HCT116 (cell line): ENCODE data around the gene ANKRD44. TPM values are rescaled to one million over a fixed set of nuclear protein-coding genes. Genes with fewer than 3 reads are reported as not detected.

Experiments
- ATAC-seq: fragments of 200-7000 bp; cut with Tn5 transposase; 2 replicates; pipeline ENCODE4 v1.9.1; 2020; ENCODE audit warnings: mild to moderate bottlenecking, moderate library complexity
- BruUV-seq: library from RNA; stranded (reverse); fragments of 400-500 nt; replicated peaks from 2 replicates; lab custom pipeline; 2021; lab: Mats Ljungman, UMichigan
- CTCF ChIA-PET: fragments of 300-600 bp; sonication (Branson Sonifier 250); formaldehyde crosslinking; loops from one replicate; lab custom pipeline; 2021; ENCODE audit warnings: antibody characterized with exemption; lab: Charles Lee
- POLR2A ChIA-PET: fragments of 300-600, 350-600 bp; sonication (Branson Sonifier 250); formaldehyde crosslinking; loops from one replicate; lab custom pipeline; 2021; ENCODE audit warnings: antibody characterized with exemption; lab: Charles Lee
- RAD21 ChIA-PET, 2 experiments: fragments of 300-600 bp; sonication (Branson Sonifier 250); formaldehyde crosslinking; loops; one replicate each; lab custom pipeline; 2023; ENCODE audit warnings: low total read pairs in 2 of 2; ENCODE audit not compliant: uncharacterized antibody in 2 of 2, unreplicated experiment in 2 of 2, low non-redundant PET in 1 of 2; lab: Charles Lee
- DNase-seq: peaks from one replicate; pipeline ENCODE4 v3.0.0-alpha.2; 2010; ENCODE audit warnings: low read depth, low spot score
- H2AFZ ChIP-seq: fragments of 200-600 bp; shearing (Covaris generic), sonication (generic); 2 replicates; pipeline ENCODE4 v1.6.1; 2017; ENCODE audit warnings: low read depth, mixed run types, mixed read lengths, antibody characterized with exemption, low read length; ENCODE audit not compliant: poor library complexity, severe bottlenecking
- H3K27ac ChIP-seq: 2 replicates; pipeline ENCODE4 v1.5.1; 2012; ENCODE audit warnings: low read depth, low read length
- H3K27me3 ChIP-seq: fragments of 200-600 bp; sonication (generic); 2 replicates; pipeline ENCODE4 v1.6.1; 2016; ENCODE audit warnings: mixed run types, low read length, mixed read lengths; ENCODE audit not compliant: insufficient read depth
- H3K36me3 ChIP-seq, 2 experiments: fragments of 200-500 bp in 1 of 2; fragments of 200-600 bp in 1 of 2; sonication (Bioruptor generic) in 1 of 2; sonication (generic) in 1 of 2; 2 replicates each; pipeline versions ENCODE4 v1.5.1 to v1.6.1; 2014 to 2016; ENCODE audit warnings: low read length in 2 of 2, inconsistent platforms in 1 of 2, mixed read lengths in 1 of 2, mixed run types in 1 of 2; ENCODE audit not compliant: insufficient read depth in 2 of 2, control insufficient read depth in 1 of 2
- H3K4me1 ChIP-seq, 2 experiments: fragments of 200-600 bp in 1 of 2; sonication (generic) in 1 of 2; 2 replicates each; pipeline versions ENCODE4 v1.5.1 to v1.6.1; 2012 to 2017; ENCODE audit warnings: low read length in 2 of 2, inconsistent platforms in 1 of 2, mild to moderate bottlenecking in 1 of 2, mixed read lengths in 1 of 2, mixed run types in 1 of 2, moderate library complexity in 1 of 2; ENCODE audit not compliant: insufficient read depth in 2 of 2, control insufficient read depth in 1 of 2
- H3K4me2 ChIP-seq: fragments of 200-600 bp; sonication (generic); 2 replicates; pipeline ENCODE4 v1.6.1; 2017; ENCODE audit warnings: mixed run types, low read length, mixed read lengths
- H3K4me3 ChIP-seq, 2 experiments: fragments of 200-600 bp in 1 of 2; sonication (generic) in 1 of 2; replicated peaks in 1 of 2; 2 replicates each; pipeline ENCODE4 v1.5.1; 2011 to 2016; ENCODE audit warnings: low read length in 2 of 2, control low read depth in 1 of 2, low read depth in 1 of 2, mild to moderate bottlenecking in 1 of 2, mixed read lengths in 1 of 2, mixed run types in 1 of 2
- H3K79me2 ChIP-seq: fragments of 200-600 bp; sonication (generic); 2 replicates; pipeline ENCODE4 v1.6.1; 2017; ENCODE audit warnings: mild to moderate bottlenecking, mixed run types, low read length, moderate library complexity, mixed read lengths; ENCODE audit not compliant: insufficient read depth
- H3K9ac ChIP-seq: fragments of 200-600 bp; sonication (generic); 2 replicates; pipeline ENCODE4 v1.6.1; 2016; ENCODE audit warnings: low read length, mixed read lengths
- H3K9me2 ChIP-seq: fragments of 200-600 bp; sonication (generic), shearing (Covaris generic); 2 replicates; pipeline ENCODE4 v1.6.1; 2017; ENCODE audit warnings: mixed run types, mild to moderate bottlenecking, moderate library complexity; ENCODE audit not compliant: insufficient read depth
- H3K9me3 ChIP-seq, 2 experiments: fragments of 200-500 bp in 1 of 2; fragments of 200-600 bp in 1 of 2; sonication (Bioruptor generic) in 1 of 2; sonication (generic) in 1 of 2; 2 replicates each; pipeline ENCODE4 v1.6.1; 2014 to 2017; ENCODE audit warnings: low read length in 2 of 2, mixed read lengths in 2 of 2, inconsistent platforms in 1 of 2, low read depth in 1 of 2, mild to moderate bottlenecking in 1 of 2, mixed run types in 1 of 2, moderate library complexity in 1 of 2; ENCODE audit not compliant: control insufficient read depth in 1 of 2, insufficient read depth in 1 of 2
- H4K20me1 ChIP-seq: fragments of 200-600 bp; sonication (generic), shearing (Covaris generic); 2 replicates; pipeline ENCODE4 v1.6.1; 2017; ENCODE audit warnings: mixed run types, mild to moderate bottlenecking, moderate library complexity; ENCODE audit not compliant: insufficient read depth
- CEBPB ChIP-seq: IDR thresholded peaks from 2 replicates; pipeline ENCODE4 v1.6.1; 2012; ENCODE audit warnings: low read depth
- CTCF ChIP-seq, 3 experiments: fragments of 200-600 bp in 1 of 3; sonication (generic) in 1 of 3; IDR thresholded peaks in 2 of 3; conservative IDR thresholded peaks in 1 of 3; 2 replicates each; pipeline ENCODE4 v1.5.1; 2012 to 2017; ENCODE audit warnings: low read depth in 2 of 3, low read length in 2 of 3, antibody characterized with exemption in 1 of 3, borderline replicate concordance in 1 of 3, control low read depth in 1 of 3, mild to moderate bottlenecking in 1 of 3, mixed read lengths in 1 of 3, mixed run types in 1 of 3, moderate library complexity in 1 of 3; ENCODE audit not compliant: insufficient read depth in 1 of 3
- EGR1 ChIP-seq: IDR thresholded peaks from 2 replicates; pipeline ENCODE4 v1.6.1; 2012; ENCODE audit warnings: low read depth
- ELF1 ChIP-seq: IDR thresholded peaks from 2 replicates; pipeline ENCODE4 v1.6.1; 2012; ENCODE audit warnings: low read depth, borderline replicate concordance
- EZH2 ChIP-seq: fragments of 200-600 bp; sonication (generic); IDR thresholded peaks from 2 replicates; pipeline ENCODE4 v1.6.1; 2017; ENCODE audit warnings: antibody characterized with exemption, mixed run types
- EZH2phosphoT487 ChIP-seq: fragments of 200-600 bp; IDR thresholded peaks from 2 replicates; pipeline ENCODE4 v1.6.1; 2018; ENCODE audit warnings: antibody characterized with exemption, borderline replicate concordance
- FOSL1 ChIP-seq: IDR thresholded peaks from 2 replicates; pipeline ENCODE4 v1.6.1; 2012; ENCODE audit warnings: low read depth
- JUND ChIP-seq: IDR thresholded peaks from 2 replicates; pipeline ENCODE4 v1.6.1; 2012
- MAX ChIP-seq: IDR thresholded peaks from 2 replicates; pipeline ENCODE4 v1.6.1; 2012
- POLR2A ChIP-seq: IDR thresholded peaks from 2 replicates; pipeline ENCODE4 v1.7.0; 2011; ENCODE audit warnings: borderline replicate concordance; ENCODE audit not compliant: insufficient read depth, insufficient read length; ENCODE audit errors: extremely low read depth
- POLR2AphosphoS5 ChIP-seq: IDR thresholded peaks from 2 replicates; pipeline ENCODE4 v1.6.1; 2011; ENCODE audit warnings: mild to moderate bottlenecking, low read depth, low read length, moderate library complexity
- SIN3A ChIP-seq: IDR thresholded peaks from 2 replicates; pipeline ENCODE4 v1.6.1; 2012; ENCODE audit warnings: low read depth
- SP1 ChIP-seq: IDR thresholded peaks from 2 replicates; pipeline ENCODE4 v1.6.1; 2012; ENCODE audit warnings: low read depth
- TCF7L2 ChIP-seq: IDR thresholded peaks from 2 replicates; pipeline ENCODE4 v1.7.0; 2011; ENCODE audit warnings: borderline replicate concordance, inconsistent platforms; ENCODE audit not compliant: insufficient read depth, insufficient read length; ENCODE audit errors: extremely low read depth
- YY1 ChIP-seq: IDR thresholded peaks from 2 replicates; pipeline ENCODE4 v1.6.1; 2011; ENCODE audit warnings: low read length, low read depth, moderate library complexity, mild to moderate bottlenecking; ENCODE audit not compliant: insufficient replicate concordance; ENCODE audit errors: extremely low read depth
- ZBTB33 ChIP-seq: IDR thresholded peaks from 2 replicates; pipeline ENCODE4 v1.6.1; 2011; ENCODE audit warnings: mild to moderate bottlenecking, low read length, moderate library complexity; ENCODE audit not compliant: insufficient replicate concordance; ENCODE audit errors: extremely low read depth
- ZFX ChIP-seq: fragments of 450-650 bp; IDR thresholded peaks from 2 replicates; pipeline ENCODE4 v1.6.1; 2017
- ZNF274 ChIP-seq: fragments of 200-500 bp; sonication (Bioruptor generic); IDR thresholded peaks from 2 replicates; pipeline ENCODE4 v1.6.1; 2014; ENCODE audit warnings: mild to moderate bottlenecking, low read depth, low read length, inconsistent platforms
- intact Hi-C: fragments of 100-400 bp; cut with micrococcal nuclease; formaldehyde crosslinking; loops from 2 replicates; pipeline ENCODE4 v1.10.0; 2022
- total RNA-seq: library from RNA; stranded (reverse); gene quantifications from one replicate; pipeline ENCODE4 v1.2.1, GENCODE V29; 2021; ENCODE audit not compliant: unreplicated experiment

Gene ANKRD44
- total RNA-seq, 1 experiment from 2014 or later: 2.7 TPM

- H3K4me3 ChIP-seq: no peak overlapping the region
- RAD21 ChIA-PET: no interaction called here
- no peak for TF ChIP-seq ZNF274
- TF ChIP-seq, all 23 proteins: peak for 0
- Histone ChIP-seq H3K79me2 (no peaks in the 10 kb centered on the region), H3K27me3 (no peaks in the 10 kb centered on the region), H4K20me1 (no peaks in the 10 kb centered on the region), H3K9ac (no peak overlapping the region), H3K9me2 (no peaks in the 10 kb centered on the region), H3K4me1 (peaks cover 0 to 4% of the 10 kb centered on the region in 2 experiments; a peak in 1 of 4 replicates), H3K36me3 (no peaks in the 10 kb centered on the region), H3K4me2 (no peak overlapping the region), H3K27ac (no peak overlapping the region), H3K9me3 (no peaks in the 10 kb centered on the region), H2AFZ (no peak overlapping the region)
- DNase-seq (no peak), ATAC-seq (no peak)
- intact Hi-C loops: no loop called here
- CTCF ChIA-PET: no interaction called here
- no TSS peak for BruUV-seq
- POLR2A ChIA-PET: no interaction called here
Measured at GRCh38 chr2:196967116-196967515, 343.5 kb downstream of the ANKRD44 start.

DNA sequence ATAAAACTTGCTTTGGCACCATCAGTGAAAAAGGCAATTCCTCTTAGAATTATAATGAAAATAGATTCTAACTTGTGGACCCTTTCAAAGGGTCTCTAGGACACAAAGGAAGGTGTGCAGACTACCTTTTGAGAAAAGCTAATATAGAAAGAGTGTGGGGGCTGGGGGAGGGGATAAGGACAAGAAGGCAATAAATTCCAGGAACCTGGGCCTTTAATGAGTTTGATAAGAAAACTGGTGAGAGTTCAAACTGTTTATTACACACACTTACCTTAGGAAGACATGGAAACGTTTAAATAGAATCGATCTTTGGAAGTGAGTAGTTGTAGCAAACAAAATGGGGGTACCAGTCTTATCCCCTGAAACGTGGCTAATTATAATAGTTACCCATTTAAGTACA, 344.5 kb downstream of the ANKRD44 start:
- Histone ChIP-seq H3K9ac (no peak overlapping the region), H3K4me3 (no peak overlapping the region), H3K9me3 (no peaks in the 10 kb centered on the region), H2AFZ (no peak overlapping the region), H3K9me2 (no peaks in the 10 kb centered on the region), H3K27me3 (no peaks in the 10 kb centered on the region), H3K27ac (no peak overlapping the region), H3K36me3 (no peaks in the 10 kb centered on the region), H3K4me2 (no peak overlapping the region), H3K79me2 (no peaks in the 10 kb centered on the region), H3K4me1 (peaks cover 0 to 4% of the 10 kb centered on the region in 2 experiments; a peak in 1 of 4 replicates), H4K20me1 (no peaks in the 10 kb centered on the region)
- intact Hi-C loops: no loop called here
- DNase-seq: no peak
- CTCF ChIA-PET: no interaction called here
- no peak for ATAC-seq
- no TSS peak for BruUV-seq
- RAD21 ChIA-PET: no interaction called here
- POLR2A ChIA-PET: no interaction called here
- TF ChIP-seq ZNF274: no peak
- TF ChIP-seq ELF1: no peak
- TF ChIP-seq ZBTB33: no peak
- no peak for TF ChIP-seq SIN3A
- no peak for TF ChIP-seq JUND
- no peak for TF ChIP-seq TCF7L2
- TF ChIP-seq ZFX: no peak
- TF ChIP-seq EGR1: no peak
- no peak for TF ChIP-seq POLR2AphosphoS5
- TF ChIP-seq EZH2phosphoT487: no peak
- TF ChIP-seq MAX: no peak
- no peak for TF ChIP-seq CTCF (IDR thresholded peaks at IDR 0.05 in 2 of 3, conservative IDR thresholded peaks at IDR 0.05 in 1 of 3; ENCODE audit: borderline replicate concordance in 1 of 3, insufficient read depth in 1 of 3, low read depth in 2 of 3, low read length in 2 of 3)
- TF ChIP-seq FOSL1: no peak
- no peak for TF ChIP-seq EZH2
- no peak for TF ChIP-seq SP1
- no peak for TF ChIP-seq YY1
- TF ChIP-seq POLR2A: no peak
- no peak for TF ChIP-seq CEBPB
